ENCODE data around the gene DRC3. TPM values are rescaled to one million over a fixed set of nuclear protein-coding genes. Genes with fewer than 3 reads are reported as not detected.

DRC3 gene
- total RNA-seq, 1 donor from 2014 or later, result 13.4 TPM

- Histone ChIP-seq H3K4me1 (peaks cover 30% of the 10 kb centered on the region), H3K27me3 (ENCODE audit: low read depth) (no peaks in the 10 kb centered on the region), H3K36me3 (no peaks in the 10 kb centered on the region), H3K9me3 (no peaks in the 10 kb centered on the region), H3K4me3 (peak overlapping the region; percentile 87), H3K27ac (peak overlapping the region; percentile 92)
- intact Hi-C loops (cut with DNase I), result no loop called here
- TF ChIP-seq CTCF (IDR thresholded peaks at IDR 0.05), result no peak
- ATAC-seq (peak; percentile 13 to 24), DNase-seq (peak; percentile 77)
Observed at GRCh38 chr17:17971431-17972125, 1.1 kb upstream of the DRC3 start.

- H3K4me3 ChIP-seq, result peak overlapping the region; percentile 87
- H3K4me1 ChIP-seq, result peaks cover 23% of the 10 kb centered on the region
- H3K27me3 ChIP-seq (ENCODE audit: low read depth), result no peaks in the 10 kb centered on the region
- peak overlapping the region; percentile 77 for H3K27ac ChIP-seq
- DNase-seq (no peak), ATAC-seq (no peak)
- no peaks in the 10 kb centered on the region for H3K36me3 ChIP-seq
- no peaks in the 10 kb centered on the region for H3K9me3 ChIP-seq
- intact Hi-C loops (cut with DNase I), result no loop called here
- TF ChIP-seq CTCF (IDR thresholded peaks at IDR 0.05), result no peak
Observed at GRCh38 chr17:17972952-17973254, 241 bp downstream of the DRC3 start.

- no peak for ATAC-seq
- Histone ChIP-seq H3K9me3 (no peaks in the 10 kb centered on the region), H3K27me3 (ENCODE audit: low read depth) (no peaks in the 10 kb centered on the region), H3K36me3 (no peaks in the 10 kb centered on the region), H3K4me3 (no peak overlapping the region), H3K4me1 (peaks cover 20% of the 10 kb centered on the region), H3K27ac (no peak overlapping the region)
- intact Hi-C loops (cut with DNase I), result no loop called here
- DNase-seq, result no peak
- no peak for TF ChIP-seq CTCF (IDR thresholded peaks at IDR 0.05)
Observed at GRCh38 chr17:17975436-17975835, 2.8 kb downstream of the DRC3 start.

GRCh38 chr17:17976931-17977570 lies 4.4 kb downstream of the DRC3 start:
- Histone ChIP-seq H3K4me1 (peaks cover 8% of the 10 kb centered on the region), H3K27ac (no peak overlapping the region), H3K4me3 (no peak overlapping the region), H3K27me3 (ENCODE audit: low read depth) (no peaks in the 10 kb centered on the region), H3K36me3 (no peaks in the 10 kb centered on the region), H3K9me3 (no peaks in the 10 kb centered on the region)
- intact Hi-C loops (cut with DNase I), result no loop called here
- ATAC-seq, result no peak
- DNase-seq, result no peak
- TF ChIP-seq CTCF (IDR thresholded peaks at IDR 0.05), result no peak

- Histone ChIP-seq H3K4me1 (no peaks in the 10 kb centered on the region), H3K9me3 (no peaks in the 10 kb centered on the region), H3K27me3 (ENCODE audit: low read depth) (no peaks in the 10 kb centered on the region), H3K36me3 (no peaks in the 10 kb centered on the region), H3K4me3 (no peak overlapping the region), H3K27ac (no peak overlapping the region)
- DNase-seq (no peak), ATAC-seq (no peak)
- intact Hi-C loops (cut with DNase I), result no loop called here
- TF ChIP-seq CTCF (IDR thresholded peaks at IDR 0.05), result no peak
Observed at GRCh38 chr17:17978481-17979424, 6.1 kb downstream of the DRC3 start.

All from lower lobe of right lung (tissue), 2 donors.